ENCODE results near the gene CNGB1. TPM values are rescaled to one million over a fixed set of nuclear protein-coding genes. Genes with fewer than 3 reads are reported as not detected.

CNGB1 gene
- total RNA-seq, 4 donors from 2014 or later, result not detected

GRCh38 chr16:57962046-57962445 is 8.9 kb downstream of the CNGB1 start:
- TF ChIP-seq, protein P1, sequence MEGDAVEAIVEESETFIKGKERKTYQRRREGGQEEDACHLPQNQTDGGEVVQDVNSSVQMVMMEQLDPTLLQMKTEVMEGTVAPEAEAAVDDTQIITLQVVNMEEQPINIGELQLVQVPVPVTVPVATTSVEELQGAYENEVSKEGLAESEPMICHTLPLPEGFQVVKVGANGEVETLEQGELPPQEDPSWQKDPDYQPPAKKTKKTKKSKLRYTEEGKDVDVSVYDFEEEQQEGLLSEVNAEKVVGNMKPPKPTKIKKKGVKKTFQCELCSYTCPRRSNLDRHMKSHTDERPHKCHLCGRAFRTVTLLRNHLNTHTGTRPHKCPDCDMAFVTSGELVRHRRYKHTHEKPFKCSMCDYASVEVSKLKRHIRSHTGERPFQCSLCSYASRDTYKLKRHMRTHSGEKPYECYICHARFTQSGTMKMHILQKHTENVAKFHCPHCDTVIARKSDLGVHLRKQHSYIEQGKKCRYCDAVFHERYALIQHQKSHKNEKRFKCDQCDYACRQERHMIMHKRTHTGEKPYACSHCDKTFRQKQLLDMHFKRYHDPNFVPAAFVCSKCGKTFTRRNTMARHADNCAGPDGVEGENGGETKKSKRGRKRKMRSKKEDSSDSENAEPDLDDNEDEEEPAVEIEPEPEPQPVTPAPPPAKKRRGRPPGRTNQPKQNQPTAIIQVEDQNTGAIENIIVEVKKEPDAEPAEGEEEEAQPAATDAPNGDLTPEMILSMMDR (IDR thresholded peaks at IDR 0.05; ENCODE audit: low read depth), result no peak

DNA sequence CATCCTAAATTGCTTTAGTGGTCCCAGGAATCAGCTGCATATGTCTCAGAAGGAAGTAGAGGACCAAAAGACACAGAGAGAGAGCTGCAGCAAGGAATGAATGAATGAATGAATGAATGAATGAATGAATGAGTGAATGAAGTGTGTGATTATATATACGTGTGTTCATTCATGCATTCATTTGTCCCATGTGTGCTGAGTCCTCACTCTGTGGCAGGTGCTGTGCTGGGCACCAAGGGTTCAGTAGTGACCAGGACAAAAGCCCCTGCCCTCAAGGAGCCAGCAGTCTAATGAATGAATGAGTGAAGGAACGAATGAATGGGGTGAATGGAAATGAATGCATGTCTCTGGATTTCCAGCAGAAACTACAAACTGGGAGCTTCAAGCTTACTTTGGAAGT is 9.4 kb downstream of the CNGB1 start:
- TF ChIP-seq, protein P1 (IDR thresholded peaks at IDR 0.05; ENCODE audit: low read depth), result no peak

DNA sequence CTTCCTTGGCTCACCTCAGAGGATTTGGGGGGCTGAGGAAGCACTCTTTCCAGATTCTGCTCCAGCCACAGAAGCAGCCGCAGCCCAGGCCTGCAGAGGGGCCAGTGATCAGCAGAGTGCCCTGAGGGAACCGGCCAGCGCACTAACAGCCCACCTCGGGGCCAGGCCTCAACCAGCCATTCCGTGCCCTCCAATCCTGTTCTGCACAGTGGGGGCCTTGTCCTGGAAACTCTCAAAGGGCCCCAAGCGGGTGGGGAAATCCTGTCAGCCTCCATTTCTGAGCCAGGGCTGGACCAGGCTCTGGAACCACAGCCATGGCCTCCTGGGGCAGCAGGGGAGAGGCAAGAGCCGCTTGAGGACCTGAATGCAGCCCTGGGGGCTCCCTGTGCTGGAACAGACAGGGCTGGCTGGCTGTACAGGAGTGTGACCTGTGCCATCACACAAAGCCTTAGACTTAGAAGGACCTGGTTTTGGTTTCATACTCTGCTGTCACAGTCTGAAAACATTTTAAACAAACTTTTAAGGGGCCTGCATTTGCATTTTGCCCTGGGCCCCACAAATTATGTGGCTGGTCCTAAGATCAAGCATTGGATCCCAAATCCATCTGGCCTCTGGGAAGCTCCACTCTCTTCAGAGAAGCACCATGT is 10.0 kb downstream of the CNGB1 start:
- TF ChIP-seq, protein P1 (IDR thresholded peaks at IDR 0.05; ENCODE audit: low read depth), result no peak

- TF ChIP-seq, protein P1 (IDR thresholded peaks at IDR 0.05; ENCODE audit: low read depth), result no peak
These were observed 10.6 kb downstream of the CNGB1 start for GRCh38 chr16:57960310-57960709.

DNA sequence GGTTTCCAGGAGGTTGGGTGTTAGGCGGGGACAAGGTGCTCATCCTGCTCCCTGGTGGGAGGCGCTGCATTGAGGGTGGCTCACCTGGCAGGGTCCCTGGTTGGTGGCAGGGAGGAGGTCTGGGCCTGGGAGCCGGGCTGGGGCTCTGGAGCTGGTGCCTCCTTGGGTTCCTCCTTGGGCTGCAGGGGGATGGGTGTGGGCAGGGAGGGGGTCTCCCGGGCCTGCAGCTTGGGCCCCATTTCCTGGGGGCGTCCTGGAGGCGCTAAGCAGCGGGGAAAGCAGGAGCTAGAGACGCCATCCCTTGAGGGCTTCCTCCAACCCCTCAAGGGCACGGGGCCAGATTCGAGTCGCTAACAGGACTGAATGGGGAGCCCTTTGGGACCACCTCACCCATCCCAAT is 11.1 kb downstream of the CNGB1 start:
- TF ChIP-seq, protein P1 (IDR thresholded peaks at IDR 0.05; ENCODE audit: low read depth), result no peak

- TF ChIP-seq, protein P1 (IDR thresholded peaks at IDR 0.05; ENCODE audit: low read depth), result no peak
These were observed 11.8 kb downstream of the CNGB1 start for GRCh38 chr16:57959121-57959520.

- TF ChIP-seq, protein P1 (IDR thresholded peaks at IDR 0.05; ENCODE audit: low read depth), result no peak
These were observed 12.4 kb downstream of the CNGB1 start for GRCh38 chr16:57958544-57958943.
